Ovary (tissue), 3 donors: ENCODE results near the gene RABGAP1L.

Source experiments
- EP300 ChIP-seq: sonication (generic); formaldehyde crosslinking; IDR thresholded peaks from one replicate; pipeline ENCODE4 v1.6.1; 2017; ENCODE audit warnings: antibody characterized with exemption
- POLR2A ChIP-seq: fragments of 450-650 bp; IDR thresholded peaks from one replicate; pipeline ENCODE4 v1.6.1; 2017; ENCODE audit warnings: antibody characterized with exemption, mild to moderate bottlenecking, moderate library complexity
- TF ChIP-seq, protein P1 (sequence below), 3 donors: fragments of 450-650 bp in 2 of 3; fragments of 200-600 bp in 1 of 3; IDR thresholded peaks; one replicate each; pipeline versions ENCODE4 v1.5.1 to v1.8.0; 2016 to 2022; ENCODE audit warnings: antibody characterized with exemption in 3 of 3, mild to moderate bottlenecking in 1 of 3
- donor health status: DM: no; HTN: no; CAD: no.

- TF ChIP-seq, protein P1, sequence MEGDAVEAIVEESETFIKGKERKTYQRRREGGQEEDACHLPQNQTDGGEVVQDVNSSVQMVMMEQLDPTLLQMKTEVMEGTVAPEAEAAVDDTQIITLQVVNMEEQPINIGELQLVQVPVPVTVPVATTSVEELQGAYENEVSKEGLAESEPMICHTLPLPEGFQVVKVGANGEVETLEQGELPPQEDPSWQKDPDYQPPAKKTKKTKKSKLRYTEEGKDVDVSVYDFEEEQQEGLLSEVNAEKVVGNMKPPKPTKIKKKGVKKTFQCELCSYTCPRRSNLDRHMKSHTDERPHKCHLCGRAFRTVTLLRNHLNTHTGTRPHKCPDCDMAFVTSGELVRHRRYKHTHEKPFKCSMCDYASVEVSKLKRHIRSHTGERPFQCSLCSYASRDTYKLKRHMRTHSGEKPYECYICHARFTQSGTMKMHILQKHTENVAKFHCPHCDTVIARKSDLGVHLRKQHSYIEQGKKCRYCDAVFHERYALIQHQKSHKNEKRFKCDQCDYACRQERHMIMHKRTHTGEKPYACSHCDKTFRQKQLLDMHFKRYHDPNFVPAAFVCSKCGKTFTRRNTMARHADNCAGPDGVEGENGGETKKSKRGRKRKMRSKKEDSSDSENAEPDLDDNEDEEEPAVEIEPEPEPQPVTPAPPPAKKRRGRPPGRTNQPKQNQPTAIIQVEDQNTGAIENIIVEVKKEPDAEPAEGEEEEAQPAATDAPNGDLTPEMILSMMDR (IDR thresholded peaks at IDR 0.05) = no peak
- TF ChIP-seq POLR2A (no peak), EP300 (no peak)
These were observed 332.3 kb downstream of the RABGAP1L start for GRCh38 chr1:174491606-174492005.
